NCI-H1048 (cell line): Measurements from ENCODE around the gene RAB20.
"Not testable (repeated sequence)": the region's sequence is repeated elsewhere in the genome, so short reads cannot be mapped to it uniquely, and the experiment has no call there.

Source experiments
- DNase-seq: peaks from one replicate; lab custom pipeline; 2025; lab: John Stamatoyannopoulos, UW

RAB20 gene, protein sequence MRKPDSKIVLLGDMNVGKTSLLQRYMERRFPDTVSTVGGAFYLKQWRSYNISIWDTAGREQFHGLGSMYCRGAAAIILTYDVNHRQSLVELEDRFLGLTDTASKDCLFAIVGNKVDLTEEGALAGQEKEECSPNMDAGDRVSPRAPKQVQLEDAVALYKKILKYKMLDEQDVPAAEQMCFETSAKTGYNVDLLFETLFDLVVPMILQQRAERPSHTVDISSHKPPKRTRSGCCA

GRCh38 chr13:110561344-110562035 lies at the start of gene RAB20:
Gene RAB20, minus strand, starts transcription at chr13:110561722. Its CDS starts 203 bp downstream, at chr13:110561519.
- DNase-seq, result peak; percentile 34

GRCh38 chr13:110610955-110611595 lies 49.6 kb upstream of the RAB20 start:
- DNase-seq, result no peak

- DNase-seq, result no peak
Observed at GRCh38 chr13:110607675-110608224, 46.2 kb upstream of the RAB20 start.

DNA sequence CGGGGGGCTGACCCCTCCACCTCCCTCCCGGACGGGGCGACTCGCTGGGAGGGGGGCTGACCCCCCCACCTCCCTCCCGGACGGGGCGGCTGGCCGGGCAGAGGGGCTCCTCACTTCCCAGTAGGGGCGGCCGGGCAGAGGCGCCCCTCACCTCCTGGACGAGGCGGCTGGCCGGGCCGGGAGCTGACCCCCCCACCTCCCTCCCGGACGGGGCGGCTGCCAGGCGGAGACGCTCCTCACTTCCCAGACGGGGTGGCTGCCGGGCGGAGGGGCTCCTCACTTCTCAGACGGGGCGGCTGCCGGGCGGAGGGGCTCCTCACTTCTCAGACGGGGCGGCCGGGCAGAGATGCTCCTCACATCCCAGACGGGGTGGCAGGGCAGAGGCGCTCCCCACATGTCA lies 44.8 kb upstream of the RAB20 start:
- DNase-seq, result not testable (repeated sequence)

- DNase-seq, result no peak
Observed at GRCh38 chr13:110605132-110605531, 43.6 kb upstream of the RAB20 start.

DNA sequence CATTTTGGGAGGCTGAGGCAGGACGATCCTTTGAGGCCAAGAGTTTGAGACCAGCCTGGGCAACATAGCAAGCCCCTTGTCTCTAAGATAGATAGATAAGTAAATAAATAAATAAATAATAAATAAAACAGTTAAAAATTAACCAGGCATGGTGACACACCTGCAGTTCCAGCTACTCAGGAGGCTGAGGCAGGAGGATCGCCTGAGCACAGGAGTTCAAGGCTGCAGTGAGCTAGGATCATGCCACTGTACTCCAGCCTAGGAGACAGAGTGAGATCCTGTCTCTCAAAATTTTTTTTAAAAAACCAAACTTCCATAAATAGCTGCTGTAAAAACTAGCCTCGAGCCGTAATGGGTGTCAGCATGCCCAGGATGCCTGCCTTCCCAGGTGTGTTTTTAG lies 39.5 kb upstream of the RAB20 start:
- DNase-seq, result no peak

DNA sequence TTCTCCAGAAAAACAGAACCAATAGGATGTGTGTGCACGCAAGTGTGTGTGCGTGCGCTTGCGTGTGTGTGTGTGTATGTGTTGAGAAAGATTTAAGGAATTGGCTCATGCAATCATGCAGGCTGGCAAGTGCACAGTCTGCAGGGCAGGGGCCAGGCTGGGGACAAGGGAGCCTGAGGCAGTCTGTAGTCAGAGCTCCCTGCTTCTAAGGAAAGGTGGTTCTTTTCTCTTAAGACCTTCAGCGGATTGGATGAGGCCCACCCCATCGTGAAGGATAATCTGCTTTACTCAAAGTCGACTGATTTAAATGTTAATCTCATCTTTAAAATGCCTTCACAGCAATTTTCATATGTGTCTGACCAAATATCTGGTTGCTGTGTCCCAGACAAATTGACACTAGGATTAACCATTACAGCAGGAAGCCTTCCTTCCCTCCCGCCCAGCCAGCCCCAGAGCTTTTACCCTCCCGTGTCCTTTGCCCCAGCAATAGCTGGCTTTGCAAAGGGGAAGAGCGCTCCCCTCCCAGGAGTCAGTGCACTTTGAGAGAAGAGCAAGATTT lies 38.8 kb upstream of the RAB20 start:
- DNase-seq, result no peak

DNA sequence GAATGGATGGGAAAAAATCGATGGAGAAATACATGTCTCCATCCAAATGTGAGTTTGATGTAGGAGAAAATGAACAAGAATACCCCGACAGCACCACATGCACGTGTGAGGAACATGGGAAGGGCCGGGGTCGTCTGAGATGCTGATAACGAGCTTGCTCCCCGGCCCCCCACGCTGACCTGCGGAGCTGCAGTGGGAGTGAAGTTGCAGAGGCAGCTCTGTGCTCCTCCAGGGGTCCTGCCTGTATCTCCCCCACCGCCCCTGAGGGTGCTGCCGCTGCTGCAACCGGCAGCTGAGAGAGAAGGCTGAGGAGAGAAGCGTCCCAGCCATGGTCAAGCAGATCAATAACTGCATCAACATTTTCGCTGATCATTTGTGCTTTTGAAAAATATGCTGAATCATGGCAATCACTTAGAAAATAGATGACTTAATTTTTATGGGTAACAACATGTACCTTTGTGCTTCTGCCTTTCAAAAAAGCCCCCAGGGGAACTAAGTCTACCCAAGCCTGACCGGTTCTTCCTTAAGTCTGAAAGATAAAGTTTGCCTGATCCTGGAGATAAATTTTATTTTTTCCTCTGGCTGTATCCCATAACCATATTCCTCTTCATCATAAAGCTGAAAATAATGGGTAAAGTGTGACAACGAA lies 35.6 kb upstream of the RAB20 start:
- no peak for DNase-seq

GRCh38 chr13:110593430-110594130 lies 32.1 kb upstream of the RAB20 start:
- peak; percentile 14 for DNase-seq

DNA sequence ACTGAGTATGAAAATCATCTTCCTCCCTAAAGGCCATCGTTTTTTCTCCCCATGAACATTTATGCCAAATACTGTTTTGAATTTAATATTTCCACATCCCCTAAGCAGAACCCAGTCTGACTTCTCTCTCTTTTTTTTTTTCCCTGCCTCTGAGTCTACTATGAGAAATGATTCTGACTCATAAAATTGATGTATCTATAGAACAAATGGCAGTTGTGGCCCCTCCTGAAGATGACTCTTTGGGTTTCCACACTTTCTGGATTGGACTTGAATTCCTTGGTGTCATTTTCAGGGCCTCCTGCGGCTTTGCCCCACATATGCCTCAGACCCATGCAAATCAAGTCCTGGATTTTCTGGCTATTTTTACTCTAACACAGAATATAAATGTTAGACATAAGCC lies 31.1 kb upstream of the RAB20 start:
- DNase-seq, result no peak

DNA sequence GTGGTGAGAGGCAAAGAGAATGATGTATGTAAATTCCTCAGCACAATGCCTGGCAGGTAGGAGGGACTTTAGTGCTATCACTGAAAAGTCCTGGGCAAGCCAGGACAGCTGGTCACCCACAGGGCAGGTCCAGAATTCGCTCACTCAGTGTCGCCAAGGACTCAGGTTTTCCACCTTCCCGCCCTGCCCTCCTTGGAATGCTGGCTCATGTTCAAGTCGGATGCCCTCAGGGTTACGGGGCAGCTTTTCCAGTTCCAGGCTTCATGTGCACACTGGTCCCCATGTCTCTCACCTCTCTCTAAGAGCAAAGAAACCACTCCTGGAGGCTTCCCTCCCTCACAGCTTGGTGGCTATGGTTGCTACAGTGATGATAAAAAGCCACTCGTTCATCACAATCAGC lies 29.1 kb upstream of the RAB20 start:
- no peak for DNase-seq

GRCh38 chr13:110589793-110590390 lies 28.4 kb upstream of the RAB20 start:
- DNase-seq, result no peak

GRCh38 chr13:110583178-110583865 lies 21.8 kb upstream of the RAB20 start:
- no peak for DNase-seq

GRCh38 chr13:110582421-110582954 lies 21.0 kb upstream of the RAB20 start:
- DNase-seq, result no peak

GRCh38 chr13:110581506-110582185 lies 20.1 kb upstream of the RAB20 start:
- DNase-seq, result no peak

DNA sequence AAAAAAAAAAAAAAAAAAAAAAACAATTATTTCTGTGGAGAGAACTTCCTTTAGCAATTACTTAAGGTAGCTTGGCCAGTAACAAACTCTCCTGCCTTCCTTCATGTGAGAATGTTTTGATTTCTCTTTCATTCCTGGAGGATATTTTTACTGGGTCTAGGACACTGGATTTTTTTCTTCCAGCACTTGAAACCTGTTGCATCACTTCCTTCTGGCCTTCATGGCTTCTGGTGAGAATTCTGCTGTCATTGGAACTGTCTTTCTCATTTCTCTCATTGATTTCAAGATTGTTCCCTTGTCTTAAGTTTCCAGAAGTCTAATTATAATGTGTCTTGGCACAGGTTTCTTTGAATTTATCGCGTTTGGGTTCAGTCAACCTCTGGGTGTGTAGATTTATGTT lies 19.3 kb upstream of the RAB20 start:
- no peak for DNase-seq

- DNase-seq, result no peak
Observed at GRCh38 chr13:110578363-110578762, 16.8 kb upstream of the RAB20 start.

DNA sequence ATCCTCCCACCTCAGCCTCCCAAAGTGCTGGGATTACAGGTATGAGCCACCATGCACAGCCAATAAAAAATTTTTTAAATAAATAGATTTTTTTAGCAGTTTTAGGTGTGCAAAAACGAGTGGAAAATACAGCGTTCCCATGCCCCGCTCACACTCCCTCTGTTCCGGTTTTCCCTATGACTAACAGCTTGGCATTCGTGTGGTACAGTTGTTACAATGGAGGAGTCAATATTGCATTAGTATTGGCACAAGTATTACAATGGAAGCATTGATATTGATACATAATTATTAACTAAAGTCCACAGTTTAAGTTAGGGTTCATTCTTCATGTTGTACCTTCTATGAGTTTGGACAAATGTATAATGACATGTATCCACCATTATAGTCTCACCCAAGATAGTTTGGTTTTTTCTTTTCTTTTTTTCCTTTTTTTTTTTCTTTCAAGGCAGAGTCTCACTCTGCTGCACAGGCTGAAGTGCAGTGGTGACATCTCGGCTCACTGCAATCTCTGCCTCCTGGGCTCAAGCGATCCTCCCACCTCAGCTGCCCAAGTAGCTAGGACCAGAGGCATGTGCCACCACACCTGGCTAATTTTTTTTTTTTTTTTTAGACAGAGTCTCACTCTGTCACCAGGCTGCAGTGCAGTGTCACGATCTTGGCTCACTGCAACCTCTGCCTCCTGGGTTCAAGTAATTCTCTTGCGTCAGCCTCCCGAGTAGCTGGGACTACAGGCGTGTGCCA lies 15.4 kb upstream of the RAB20 start:
- DNase-seq, result no peak

- no peak for DNase-seq
Observed at GRCh38 chr13:110576070-110576394, 14.5 kb upstream of the RAB20 start.
